H1 (cell line): ENCODE data around the gene MITF. TPM values are rescaled to one million over a fixed set of nuclear protein-coding genes. Genes with fewer than 3 reads are reported as not detected.
A peak's percentile ranks its signal among the peaks of the same experiment; 100 is the strongest.

Experiments
- CTCF ChIA-PET: fragments of 300-600 bp; sonication (Branson Sonifier 250); formaldehyde crosslinking; loops from one replicate; lab custom pipeline; 2021; ENCODE audit not compliant: partially characterized antibody; lab: Charles Lee
- POLR2A ChIA-PET: fragments of 300-600 bp; sonication (Branson Sonifier 250); formaldehyde crosslinking; loops from one replicate; lab custom pipeline; 2021; ENCODE audit warnings: inconsistent platforms; ENCODE audit not compliant: partially characterized antibody; lab: Charles Lee
- DNase-seq, 2 experiments: peaks; one replicate each; pipeline versions ENCODE4 v3.0.0 to v3.0.0-alpha.2; 2010 to 2022; ENCODE audit warnings: low spot score in 2 of 2, low read depth in 1 of 2, mixed read lengths in 1 of 2
- FAIRE-seq: peaks from 2 replicates; lab custom pipeline; 2011; peaks lifted over from hg19 to GRCh38; lab: Jason Lieb, UNC
- H2AFZ ChIP-seq: 2 replicates; pipeline ENCODE4 v1.8.1; 2012; ENCODE audit warnings: low read length, inconsistent platforms
- H2AK5ac ChIP-seq: 2 replicates; pipeline ENCODE4 v1.6.1; 2013; ENCODE audit warnings: low read depth, low read length
- H2BK120ac ChIP-seq: replicated peaks from 2 replicates; pipeline ENCODE3; 2013; ENCODE audit warnings: low read depth, low read length, inconsistent platforms
- H2BK12ac ChIP-seq: 2 replicates; pipeline ENCODE4 v1.6.1; 2013; ENCODE audit warnings: low read depth, low read length
- H2BK15ac ChIP-seq: 2 replicates; pipeline ENCODE4 v1.6.1; 2013; ENCODE audit warnings: low read length
- H2BK20ac ChIP-seq: 2 replicates; pipeline ENCODE4 v1.6.1; 2013; ENCODE audit warnings: low read length
- H2BK5ac ChIP-seq: 2 replicates; pipeline ENCODE4 v1.6.1; 2013; ENCODE audit warnings: low read depth, low read length
- H3K14ac ChIP-seq: 2 replicates; pipeline ENCODE4 v1.6.1; 2013; ENCODE audit warnings: inconsistent platforms; ENCODE audit not compliant: insufficient read length
- H3K18ac ChIP-seq: 2 replicates; pipeline ENCODE4 v1.6.1; 2013; ENCODE audit warnings: low read length; ENCODE audit errors: extremely low read depth
- H3K23ac ChIP-seq: 2 replicates; pipeline ENCODE4 v1.6.1; 2013; ENCODE audit warnings: inconsistent platforms; ENCODE audit not compliant: insufficient read length
- H3K23me2 ChIP-seq: 2 replicates; pipeline ENCODE4 v1.6.1; 2013; ENCODE audit warnings: low read depth, low read length
- H3K27ac ChIP-seq: 2 replicates; pipeline ENCODE4 v1.6.1; 2011; ENCODE audit warnings: low read depth, low read length, inconsistent platforms
- H3K27me3 ChIP-seq, 4 experiments: replicated peaks in 1 of 4; 1 replicate in 1 of 4; 2 replicates in 3 of 4; pipeline versions ENCODE4 v1.6.1 to v1.8.1; 2011 to 2013; ENCODE audit warnings: low read length in 3 of 4, mild to moderate bottlenecking in 3 of 4, inconsistent platforms in 2 of 4, mixed read lengths in 2 of 4, moderate library complexity in 1 of 4; ENCODE audit not compliant: control insufficient read depth in 3 of 4, insufficient read depth in 3 of 4; ENCODE audit errors: extremely low read depth in 1 of 4
- H3K36me3 ChIP-seq, 4 experiments: 2 replicates each; pipeline versions ENCODE4 v1.6.1 to v1.8.1; 2011 to 2013; ENCODE audit warnings: mild to moderate bottlenecking in 4 of 4, low read length in 3 of 4, moderate library complexity in 2 of 4, control low read depth in 1 of 4, inconsistent platforms in 1 of 4; ENCODE audit not compliant: insufficient read depth in 4 of 4, control insufficient read depth in 2 of 4
- H3K4ac ChIP-seq: replicated peaks from 2 replicates; pipeline ENCODE3; 2013; ENCODE audit warnings: low read length, low read depth, mixed read lengths, inconsistent platforms; ENCODE audit not compliant: insufficient read length
- H3K4me1 ChIP-seq, 4 experiments: replicated peaks in 1 of 4; 1 replicate in 1 of 4; 2 replicates in 3 of 4; pipeline versions ENCODE4 v1.6.1 to v1.8.1; 2011 to 2013; ENCODE audit warnings: low read length in 3 of 4, inconsistent platforms in 2 of 4, mixed read lengths in 1 of 4; ENCODE audit not compliant: insufficient read depth in 4 of 4, control insufficient read depth in 3 of 4
- H3K4me2 ChIP-seq, 2 experiments: 2 replicates each; pipeline versions ENCODE4 v1.6.1 to v1.8.1; 2011 to 2013; ENCODE audit warnings: low read depth in 2 of 2, low read length in 2 of 2, control low read depth in 1 of 2, inconsistent platforms in 1 of 2, mild to moderate bottlenecking in 1 of 2; ENCODE audit not compliant: insufficient read depth in 1 of 2
- H3K4me3 ChIP-seq, 4 experiments: fragments of 200-600, 300-600 bp in 1 of 4; sonication (generic), shearing (Covaris generic), sonication (Bioruptor Twin) in 1 of 4; 2 replicates each; pipeline versions ENCODE4 v1.5.1 to v1.8.1; 2011 to 2016; ENCODE audit warnings: low read length in 4 of 4, low read depth in 3 of 4, control low read depth in 2 of 4, inconsistent platforms in 2 of 4, mild to moderate bottlenecking in 2 of 4, mixed read lengths in 1 of 4, moderate library complexity in 1 of 4; ENCODE audit not compliant: insufficient read depth in 2 of 4; ENCODE audit errors: extremely low read depth in 1 of 4
- H3K56ac ChIP-seq: replicated peaks from 2 replicates; pipeline ENCODE3; 2013; ENCODE audit warnings: low read depth, mild to moderate bottlenecking, mixed read lengths, low read length, inconsistent platforms; ENCODE audit not compliant: insufficient read length
- H3K79me1 ChIP-seq: 2 replicates; pipeline ENCODE4 v1.6.1; 2013; ENCODE audit warnings: low read depth, low read length, control low read depth
- H3K79me2 ChIP-seq, 2 experiments: 2 replicates each; pipeline versions ENCODE4 v1.6.1 to v1.8.1; 2012 to 2013; ENCODE audit warnings: low read length in 2 of 2, mild to moderate bottlenecking in 2 of 2, inconsistent platforms in 1 of 2; ENCODE audit not compliant: insufficient read depth in 2 of 2, control insufficient read depth in 1 of 2
- H3K9ac ChIP-seq, 4 experiments: replicated peaks in 1 of 4; 1 replicate in 1 of 4; 2 replicates in 3 of 4; pipeline versions ENCODE4 v1.6.1 to v1.8.1; 2011 to 2013; ENCODE audit warnings: low read depth in 3 of 4, low read length in 3 of 4, control low read depth in 2 of 4, mild to moderate bottlenecking in 2 of 4, moderate library complexity in 2 of 4, inconsistent platforms in 1 of 4; ENCODE audit errors: extremely low read depth in 1 of 4
- H3K9me3 ChIP-seq, 2 experiments: 2 replicates each; pipeline versions ENCODE4 v1.6.1 to v1.8.1; 2012 to 2013; ENCODE audit warnings: mild to moderate bottlenecking in 2 of 2, moderate library complexity in 2 of 2, control low read depth in 1 of 2, inconsistent platforms in 1 of 2, low read depth in 1 of 2, low read length in 1 of 2, mixed read lengths in 1 of 2; ENCODE audit not compliant: insufficient read depth in 2 of 2
- H4K20me1 ChIP-seq, 2 experiments: replicated peaks in 1 of 2; 2 replicates each; pipeline versions ENCODE3 to v1.8.1; 2011 to 2013; ENCODE audit warnings: inconsistent platforms in 2 of 2, low read length in 2 of 2, mild to moderate bottlenecking in 1 of 2; ENCODE audit not compliant: insufficient read depth in 2 of 2, control insufficient read depth in 1 of 2
- H4K5ac ChIP-seq: 2 replicates; pipeline ENCODE4 v1.6.1; 2013; ENCODE audit warnings: low read length, low read depth, mixed read lengths, inconsistent platforms; ENCODE audit not compliant: insufficient read length
- H4K8ac ChIP-seq: 2 replicates; pipeline ENCODE4 v1.8.0; 2013; ENCODE audit warnings: mild to moderate bottlenecking, moderate library complexity, low read length, inconsistent platforms; ENCODE audit not compliant: insufficient read depth; ENCODE audit errors: extremely low read depth
- H4K91ac ChIP-seq: replicated peaks from 2 replicates; pipeline ENCODE3; 2013; ENCODE audit warnings: low read length, mixed read lengths, inconsistent platforms; ENCODE audit not compliant: insufficient read length
- BCL11A ChIP-seq, 2 experiments: IDR thresholded peaks; one replicate each; pipeline ENCODE4 v1.6.1; 2011; ENCODE audit warnings: low read depth in 2 of 2, low read length in 2 of 2, mild to moderate bottlenecking in 2 of 2
- CEBPB ChIP-seq: IDR thresholded peaks from 2 replicates; pipeline ENCODE4 v1.6.1; 2012; ENCODE audit warnings: low read depth, low read length
- EGR1 ChIP-seq: IDR thresholded peaks from 2 replicates; pipeline ENCODE4 v1.6.1; 2011; ENCODE audit warnings: low read depth, low read length, borderline replicate concordance
- HDAC2 ChIP-seq, 2 experiments: fragments of 300-600 bp in 1 of 2; sonication (generic) in 1 of 2; IDR thresholded peaks; 2 replicates each; pipeline ENCODE4 v1.6.1; 2011 to 2012; ENCODE audit warnings: low read depth in 2 of 2, low read length in 2 of 2, mild to moderate bottlenecking in 2 of 2, moderate library complexity in 2 of 2, borderline replicate concordance in 1 of 2, inconsistent platforms in 1 of 2
- POLR2AphosphoS5 ChIP-seq: IDR thresholded peaks from 2 replicates; pipeline ENCODE4 v1.6.1; 2011; ENCODE audit warnings: low read depth, low read length
- WGBS, 2 experiments: shearing (Covaris generic) in 1 of 2; methylation state at CpG; one replicate each; pipeline versions ENCODE4 v1.1.6 to v1.1.7; 2013 to 2015; ENCODE audit warnings: low lambda C conversion rate in 2 of 2, mixed read lengths in 2 of 2, inconsistent platforms in 1 of 2, low coverage in 1 of 2, missing lambda C conversion rate in 1 of 2; ENCODE audit not compliant: insufficient replicate concordance in 2 of 2, insufficient coverage in 1 of 2, insufficient read length in 1 of 2; ENCODE audit errors: extremely low coverage in 1 of 2, missing lambda C conversion rate in 1 of 2; 5-methylcytosine and 5-hydroxymethylcytosine counted together
- polyA plus RNA-seq, 7 experiments: library from polyadenylated mRNA; depleted of rRNA in 3 of 7; stranded (reverse) in 5 of 7; unstranded in 2 of 7; fragments of >200 nt in 5 of 7; fragments of 200-250 nt in 2 of 7; gene quantifications; 1 replicate in 5 of 7; 2 replicates in 1 of 7; 4 replicates in 1 of 7; pipeline versions ENCODE4 v1.2.1 to v1.2.3, GENCODE V29; 2011 to 2013; ENCODE audit warnings: missing spikeins in 2 of 7, mixed read lengths in 2 of 7
- total RNA-seq: library from RNA; stranded (reverse); fragmentation: NEBNext Ultra II Directional; extraction: Animal tissue kit (Norgen Biotek cat#: 25700); gene quantifications from 2 replicates; pipeline ENCODE4 v1.2.1, GENCODE V29; 2021
- TF ChIP-seq, protein P1 (sequence below): IDR thresholded peaks from 2 replicates; pipeline ENCODE4 v1.6.1; 2012; ENCODE audit warnings: inconsistent platforms

MITF gene
- total and polyA plus RNA-seq, 2 of the 8 experiments (the other 6 are each of a cell fraction or from before 2014, with no cell fraction given), result 0.53 to 1.4 TPM

DNA sequence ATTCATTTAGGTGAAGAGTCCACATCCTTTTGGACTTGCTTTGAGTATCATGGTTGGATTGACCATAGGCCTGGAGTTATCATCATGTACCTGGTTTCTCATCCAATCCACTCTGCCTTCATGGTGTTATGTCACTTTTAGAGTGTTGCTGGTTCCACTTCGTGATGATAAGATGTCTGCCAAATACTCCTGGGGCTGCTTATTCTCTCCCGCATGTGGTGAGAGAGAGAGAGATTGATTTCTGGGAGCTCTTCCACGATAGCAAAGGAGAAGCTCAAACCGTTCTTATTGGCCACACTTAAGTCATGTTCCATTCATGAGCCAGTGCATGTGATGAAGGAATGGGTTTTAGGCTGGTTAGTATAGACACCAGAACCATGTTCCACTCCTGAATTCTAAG, 47.6 kb downstream of the MITF start:
- Histone ChIP-seq H3K4me1 (no peaks in the 10 kb centered on the region), H3K9ac (no peak overlapping the region), H4K20me1 (no peaks in the 10 kb centered on the region), H2BK12ac (no peak overlapping the region), H3K79me1 (no peaks in the 10 kb centered on the region), H3K9me3 (no peaks in the 10 kb centered on the region), H4K8ac (no peak overlapping the region), H2BK15ac (no peak overlapping the region), H3K27ac (no peak overlapping the region), H3K56ac (no peak overlapping the region), H2BK120ac (no peak overlapping the region), H3K27me3 (no peaks in the 10 kb centered on the region), H3K14ac (no peak overlapping the region), H3K36me3 (no peaks in the 10 kb centered on the region), H3K4me2 (no peak overlapping the region), H4K5ac (no peak overlapping the region), H2BK5ac (no peak overlapping the region), H3K23ac (no peak overlapping the region), H3K18ac (no peak overlapping the region), H4K91ac (no peak overlapping the region), H2BK20ac (no peak overlapping the region), H2AFZ (no peak overlapping the region), H3K4ac (no peak overlapping the region), H3K79me2 (no peaks in the 10 kb centered on the region), H3K23me2 (no peaks in the 10 kb centered on the region), H2AK5ac (peak overlapping the region; percentile 85; the same call in 1 of the 2 replicates), H3K4me3 (no peak overlapping the region)
- 87% methylated on average over 4 of the region's 4 CpGs; no CpG with 5 or more reads in 1 of the 2 experiments for WGBS, 2 experiments
- DNase-seq (no peak), FAIRE-seq (no peak)
- CTCF ChIA-PET, result interaction anchor here (1.1 to 1.2 kb wide), 2 partner anchors 14 to 25 kb away, joined by 3 read pairs; no protein-coding TSS in a partner anchor
- POLR2A ChIA-PET, result no interaction called here
- TF ChIP-seq, protein P1, sequence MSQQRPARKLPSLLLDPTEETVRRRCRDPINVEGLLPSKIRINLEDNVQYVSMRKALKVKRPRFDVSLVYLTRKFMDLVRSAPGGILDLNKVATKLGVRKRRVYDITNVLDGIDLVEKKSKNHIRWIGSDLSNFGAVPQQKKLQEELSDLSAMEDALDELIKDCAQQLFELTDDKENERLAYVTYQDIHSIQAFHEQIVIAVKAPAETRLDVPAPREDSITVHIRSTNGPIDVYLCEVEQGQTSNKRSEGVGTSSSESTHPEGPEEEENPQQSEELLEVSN, result no peak
- no peak for TF ChIP-seq BCL11A (IDR thresholded peaks at IDR 0.05; ENCODE audit: low read depth in 2 of 2, low read length in 2 of 2)
- TF ChIP-seq CEBPB, result no peak
- TF ChIP-seq EGR1, result no peak
- TF ChIP-seq HDAC2 (IDR thresholded peaks at IDR 0.05; ENCODE audit: borderline replicate concordance in 1 of 2, low read depth in 2 of 2, low read length in 2 of 2), result no peak
- no peak for TF ChIP-seq POLR2AphosphoS5
